HepG2 (cell line): ENCODE data around the gene PIM3. TPM values are rescaled to one million over a fixed set of nuclear protein-coding genes. Genes with fewer than 3 reads are reported as not detected.

Source experiments
- ASH2L ChIP-seq: fragments of 300-600, 200-600 bp; sonication (generic); IDR thresholded peaks from 2 replicates; pipeline ENCODE4 v1.7.0; 2017; ENCODE audit warnings: low read depth, mild to moderate bottlenecking, moderate library complexity, mixed read lengths, low read length; ENCODE audit not compliant: insufficient read length
- HDAC1 ChIP-seq: sonication (generic); formaldehyde crosslinking; IDR thresholded peaks from 2 replicates; pipeline ENCODE4 v1.5.1; 2020; ENCODE audit warnings: mild to moderate bottlenecking, missing genetic modification reagents
- IRF9 ChIP-seq: sonication (generic); formaldehyde crosslinking; IDR thresholded peaks from 2 replicates; pipeline ENCODE4 v1.8.0; 2022; ENCODE audit warnings: missing genetic modification reagents, mild to moderate bottlenecking, borderline replicate concordance
- JUN ChIP-seq: sonication (generic); formaldehyde crosslinking; IDR thresholded peaks from 2 replicates; pipeline ENCODE4 v1.4.0; 2020; ENCODE audit warnings: mild to moderate bottlenecking, missing genetic modification reagents
- KLF15 ChIP-seq: sonication (generic); formaldehyde crosslinking; IDR thresholded peaks from 2 replicates; pipeline ENCODE4 v1.8.1; 2023; ENCODE audit warnings: borderline replicate concordance, mild to moderate bottlenecking, inconsistent platforms, missing genetic modification reagents, mixed read lengths
- KLF16 ChIP-seq, 2 experiments: sonication (generic) in 1 of 2; formaldehyde crosslinking in 1 of 2; IDR thresholded peaks; 2 replicates each; pipeline versions ENCODE4 v1.6.1 to v1.8.0; 2016 to 2023; ENCODE audit warnings: missing genetic modification reagents in 2 of 2, missing compliant biosample characterization in 1 of 2
- KLF6 ChIP-seq: IDR thresholded peaks from 2 replicates; pipeline ENCODE4 v1.8.0; 2016; ENCODE audit warnings: missing biosample characterization, missing genetic modification reagents
- NFE2 ChIP-seq: sonication (generic); formaldehyde crosslinking; IDR thresholded peaks from 2 replicates; pipeline ENCODE4 v1.4.0; 2020; ENCODE audit warnings: missing genetic modification reagents
- NFYC ChIP-seq: IDR thresholded peaks from 2 replicates; pipeline ENCODE4 v1.6.1; 2016; ENCODE audit warnings: missing genetic modification reagents, missing compliant biosample characterization
- RCOR2 ChIP-seq: IDR thresholded peaks from 2 replicates; pipeline ENCODE4 v1.6.1; 2016; ENCODE audit warnings: missing biosample characterization, missing genetic modification reagents
- SKIL ChIP-seq: sonication (generic); formaldehyde crosslinking; IDR thresholded peaks from 2 replicates; pipeline ENCODE4 v1.8.0; 2022; ENCODE audit warnings: missing genetic modification reagents, mild to moderate bottlenecking, moderate library complexity, borderline replicate concordance
- TAF1 ChIP-seq: sonication (generic); formaldehyde crosslinking; IDR thresholded peaks from 2 replicates; pipeline ENCODE4 v1.4.0; 2020; ENCODE audit warnings: missing genetic modification reagents
- TOPORS ChIP-seq: sonication (generic); formaldehyde crosslinking; IDR thresholded peaks from 2 replicates; pipeline ENCODE4 v1.8.0; 2023; ENCODE audit warnings: mild to moderate bottlenecking, missing genetic modification reagents
- ZBTB4 ChIP-seq: sonication (generic); formaldehyde crosslinking; IDR thresholded peaks from 2 replicates; pipeline ENCODE4 v1.4.0; 2020; ENCODE audit warnings: missing genetic modification reagents, mild to moderate bottlenecking, borderline replicate concordance
- ZKSCAN1 ChIP-seq: fragments of 150-350 bp; IDR thresholded peaks from 2 replicates; pipeline ENCODE4 v1.6.1; 2014; ENCODE audit warnings: low read length
- ZNF276 ChIP-seq: sonication (generic); formaldehyde crosslinking; IDR thresholded peaks from 2 replicates; pipeline ENCODE4 v1.4.0; 2020; ENCODE audit warnings: mild to moderate bottlenecking, low read depth, missing genetic modification reagents
- ZNF513 ChIP-seq: sonication (generic); formaldehyde crosslinking; conservative IDR thresholded peaks from 2 replicates; pipeline ENCODE4 v1.5.0; 2020; ENCODE audit warnings: missing genetic modification reagents
- ZNF644 ChIP-seq: IDR thresholded peaks from 2 replicates; pipeline ENCODE4 v1.6.1; 2016; ENCODE audit warnings: low read depth
- ZNF775 ChIP-seq: sonication (generic); formaldehyde crosslinking; IDR thresholded peaks from 2 replicates; pipeline ENCODE4 v1.4.0; 2020; ENCODE audit warnings: missing genetic modification reagents, mild to moderate bottlenecking, moderate library complexity, borderline replicate concordance
- polyA plus RNA-seq, 8 experiments: library from polyadenylated mRNA; depleted of rRNA in 3 of 8; stranded (reverse) in 7 of 8; unstranded in 1 of 8; fragments of >200 nt; fragmentation: Illumina TruSeq in 4 of 8; extraction: Trizol in 4 of 8; gene quantifications; 2 replicates each; pipeline versions ENCODE4 v1.2.1 to v1.2.3, GENCODE V29; 2011 to 2016; ENCODE audit warnings: low read depth in 4 of 8, missing spikeins in 1 of 8, mixed read lengths in 1 of 8; ENCODE audit not compliant: insufficient read depth in 1 of 8
- total RNA-seq, 5 experiments: library from RNA; depleted of rRNA; stranded (reverse); fragments of >200 nt; fragmentation: Illumina TruSeq; extraction: Trizol; gene quantifications; 2 replicates each; pipeline ENCODE4 v1.2.3, GENCODE V29; 2016; ENCODE audit warnings: low read depth in 1 of 5

PIM3 gene
- total and polyA plus RNA-seq, 2 of the 13 experiments (the other 11 are each of a cell fraction or from before 2014, with no cell fraction given), result 21.6 to 31.2 TPM

GRCh38 chr22:49937758-49938564 lies 22.6 kb upstream of the PIM3 start (continued):
- peak; percentile 65 for TF ChIP-seq ASH2L
- no peak; the same call in 1 of the 2 replicates for TF ChIP-seq IRF9 (CRISPR knock-in tag)
- TF ChIP-seq KLF6 (CRISPR knock-in tag), result no peak
- TF ChIP-seq TAF1 (CRISPR knock-in tag), result peak; percentile 36; the same call in 1 of the 2 replicates
- no peak for TF ChIP-seq NFE2
- no peak for TF ChIP-seq ZNF276 (CRISPR knock-in tag)
- TF ChIP-seq NFYC (CRISPR knock-in tag), result no peak; the same call in 1 of the 2 replicates
- TF ChIP-seq ZNF775 (CRISPR knock-in tag), result no peak
- peak; percentile 68; the same call in 1 of the 2 replicates for TF ChIP-seq ZBTB4 (CRISPR knock-in tag)
- TF ChIP-seq KLF16 (CRISPR knock-in tag; IDR thresholded peaks at IDR 0.05), result 0 out of 4 replicates have a peak, but pooled peaks of 1 of the 2 experiments have one; percentile 67
- TF ChIP-seq TOPORS (CRISPR knock-in tag), result no peak
- TF ChIP-seq ZKSCAN1, result no peak
- no peak; the same call in 1 of the 2 replicates for TF ChIP-seq JUN (CRISPR knock-in tag)
- peak; percentile 91 for TF ChIP-seq HDAC1 (CRISPR knock-in tag)
- no peak for TF ChIP-seq ZNF644 (CRISPR knock-in tag)
- TF ChIP-seq SKIL, result peak; percentile 97
- no peak for TF ChIP-seq KLF15 (CRISPR knock-in tag)
- TF ChIP-seq ZNF513 (CRISPR knock-in tag), result no peak
- no peak for TF ChIP-seq RCOR2 (CRISPR knock-in tag)
